NCI-H2196 (cell line): ENCODE measurements around the gene TRPV5.

ENCODE experiments used
- DNase-seq: peaks from one replicate; lab custom pipeline; 2025; ENCODE audit not compliant: unreplicated experiment; lab: John Stamatoyannopoulos, UW

TRPV5 gene

GRCh38 chr7:142910031-142910433 lies 23.5 kb downstream of the TRPV5 start:
- no peak for DNase-seq

DNA sequence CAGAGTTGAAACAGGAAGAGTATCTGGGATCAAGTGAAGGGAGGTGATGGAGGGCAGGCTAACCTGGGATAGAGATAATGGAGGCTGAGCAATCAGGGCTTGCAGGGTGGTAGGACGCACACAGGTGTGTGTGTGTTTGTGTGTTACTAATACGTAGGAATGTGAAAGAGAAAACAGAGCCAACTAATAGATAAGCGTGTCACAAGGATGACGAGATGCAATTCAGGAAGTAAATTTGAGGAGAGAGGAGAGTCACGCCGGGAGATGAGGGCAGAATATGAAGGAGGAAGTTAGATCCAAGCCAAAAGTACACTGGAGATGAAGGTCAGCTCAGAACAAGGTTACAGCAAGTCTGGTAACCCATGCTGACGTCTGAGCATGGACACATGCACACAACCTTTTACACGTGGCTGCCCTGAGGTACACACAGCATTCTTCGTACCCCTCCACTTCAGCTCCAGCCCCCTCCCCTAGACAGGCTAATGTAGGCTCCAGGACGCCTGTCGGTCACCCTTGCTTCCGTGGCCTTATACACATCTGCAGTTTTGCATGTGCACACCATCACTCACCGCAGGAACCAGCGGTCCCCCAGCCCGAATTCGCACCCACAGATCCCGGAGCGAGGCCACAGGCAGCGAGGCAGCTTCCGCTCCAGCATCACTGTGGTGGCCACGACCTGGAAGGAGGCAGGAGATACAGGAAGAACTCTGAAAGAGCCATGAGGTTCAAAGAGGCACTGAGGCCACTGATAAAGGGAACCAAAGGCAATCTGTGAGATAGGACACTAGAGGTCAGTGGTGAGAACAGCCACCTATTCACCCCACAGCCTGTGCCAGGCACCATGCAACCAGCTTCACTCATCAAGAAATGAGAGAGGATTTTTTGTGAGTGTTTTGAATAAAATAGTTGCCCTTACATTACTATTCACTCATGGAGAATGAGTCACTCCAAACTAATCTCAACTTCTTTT lies 24.3 kb downstream of the TRPV5 start:
- no peak for DNase-seq

- no peak for DNase-seq
These were observed 25.3 kb downstream of the TRPV5 start for GRCh38 chr7:142908290-142908689.

DNA sequence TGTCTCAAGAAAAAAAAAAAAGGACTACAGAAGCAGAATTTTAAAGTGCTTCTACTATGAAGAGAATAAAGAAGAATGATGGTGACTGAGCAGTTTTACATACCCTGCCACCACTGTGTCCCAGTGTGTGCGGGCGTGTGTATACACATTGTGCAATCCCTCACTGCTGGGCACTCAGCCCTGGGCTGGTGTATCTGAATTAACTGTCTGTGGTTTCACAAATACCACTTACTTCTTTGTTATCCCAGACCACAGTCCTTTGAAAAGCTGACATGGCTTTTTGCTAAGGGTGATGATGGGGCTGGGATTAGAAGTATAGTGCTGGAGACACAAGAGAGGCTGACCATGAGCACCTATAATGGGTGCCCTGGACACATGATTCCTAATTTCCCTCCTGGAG lies 26.9 kb downstream of the TRPV5 start:
- DNase-seq: no peak

- DNase-seq: no peak
These were observed 27.8 kb downstream of the TRPV5 start for GRCh38 chr7:142905759-142906158.

GRCh38 chr7:142904128-142904527 lies 29.4 kb downstream of the TRPV5 start:
- DNase-seq: no peak

DNA sequence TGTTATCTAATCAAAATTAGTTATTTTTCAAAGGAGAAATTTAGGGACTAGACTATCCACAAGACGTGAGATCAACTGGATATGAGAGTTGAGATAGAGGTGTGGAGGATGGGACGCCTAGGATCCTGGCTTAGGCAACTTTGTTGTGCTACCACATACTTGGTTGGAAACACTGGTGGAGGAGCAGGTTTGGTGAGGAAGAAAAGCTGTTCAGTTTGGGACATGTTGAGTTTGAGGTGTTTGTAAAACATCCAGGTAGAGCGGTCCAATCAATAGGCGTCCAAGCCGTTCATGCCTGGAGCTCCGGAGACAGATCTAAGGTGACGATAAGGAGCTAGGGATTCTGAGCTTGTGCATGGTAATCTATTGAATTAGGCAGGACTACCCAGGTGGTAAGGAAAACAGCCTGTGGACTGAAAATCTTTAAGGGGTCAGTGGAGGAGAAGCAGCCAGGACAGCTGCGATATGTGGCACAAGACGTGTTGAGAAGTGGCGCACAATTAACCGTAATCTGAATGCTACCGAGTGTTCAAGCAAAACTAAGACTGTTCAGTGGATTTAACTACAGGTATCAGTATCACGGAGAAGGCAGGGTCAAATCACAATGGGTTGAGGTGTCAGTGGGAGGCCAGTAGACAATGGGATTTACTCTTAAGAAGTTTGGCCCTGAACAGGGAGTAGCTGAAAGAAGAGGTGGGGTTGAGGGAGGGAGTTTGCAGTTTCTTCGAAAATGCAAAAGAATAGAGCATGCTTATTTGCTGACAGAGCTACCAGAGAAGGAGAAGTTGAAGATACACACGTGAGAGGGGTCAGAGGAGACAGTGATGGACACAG lies 31.9 kb downstream of the TRPV5 start:
- no peak for DNase-seq

DNA sequence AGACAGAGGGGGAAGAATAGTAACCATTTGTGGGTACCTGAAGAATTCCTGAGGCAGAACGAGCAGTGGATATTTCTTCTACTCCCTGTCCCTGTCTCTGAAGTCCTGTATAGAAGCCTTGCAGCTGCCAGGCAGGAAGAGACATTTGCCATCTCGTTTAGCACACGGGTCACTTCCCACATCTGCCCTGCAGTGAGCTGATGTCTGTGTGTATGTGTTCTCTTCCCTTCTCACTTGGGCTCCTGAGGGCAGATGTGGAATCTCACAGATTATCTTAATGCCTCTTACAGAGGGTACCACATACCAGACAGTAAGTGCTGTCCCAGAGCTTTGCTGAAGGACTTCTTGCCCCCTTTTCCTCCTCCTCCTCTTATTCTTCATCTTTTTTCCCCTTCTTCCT lies 33.9 kb downstream of the TRPV5 start:
- no peak for DNase-seq

DNA sequence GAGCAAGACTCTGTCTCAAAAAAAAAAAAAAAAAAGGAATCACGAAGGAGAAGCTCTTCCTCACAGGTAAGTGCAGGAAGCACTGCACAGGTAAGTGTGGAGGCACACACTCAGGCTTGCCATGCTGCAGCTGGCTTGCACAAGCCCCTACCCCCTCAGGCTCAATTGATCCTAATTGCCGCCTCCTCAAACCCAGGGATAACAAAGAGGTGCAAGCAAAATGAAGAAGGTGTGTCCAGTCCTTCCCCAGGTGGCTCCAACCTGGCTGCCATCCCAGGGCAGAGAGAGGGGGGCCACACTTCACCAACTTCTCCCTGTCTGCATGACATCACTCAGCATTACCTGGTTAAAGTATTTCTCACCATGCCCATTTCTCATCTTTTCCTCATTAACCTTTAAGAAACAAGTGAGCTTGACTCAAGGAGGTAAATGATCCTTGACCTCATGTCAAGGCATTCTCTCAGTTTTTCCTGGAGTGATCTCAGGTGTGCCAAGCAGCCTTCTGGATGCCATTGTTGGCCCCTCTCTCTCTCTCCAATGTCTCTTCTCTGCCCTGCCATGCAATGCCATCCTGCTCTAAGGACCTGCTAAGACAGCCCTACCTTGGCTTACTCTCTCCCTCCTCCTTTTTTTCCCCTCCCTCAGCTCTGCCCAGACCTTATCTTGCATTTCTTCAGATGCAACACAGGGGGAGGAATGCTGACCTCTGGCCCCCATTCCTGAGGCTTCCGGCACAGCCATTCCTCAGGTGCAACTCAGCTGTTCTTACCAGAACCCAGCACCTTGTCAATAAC lies 35.0 kb downstream of the TRPV5 start:
- DNase-seq: no peak

DNA sequence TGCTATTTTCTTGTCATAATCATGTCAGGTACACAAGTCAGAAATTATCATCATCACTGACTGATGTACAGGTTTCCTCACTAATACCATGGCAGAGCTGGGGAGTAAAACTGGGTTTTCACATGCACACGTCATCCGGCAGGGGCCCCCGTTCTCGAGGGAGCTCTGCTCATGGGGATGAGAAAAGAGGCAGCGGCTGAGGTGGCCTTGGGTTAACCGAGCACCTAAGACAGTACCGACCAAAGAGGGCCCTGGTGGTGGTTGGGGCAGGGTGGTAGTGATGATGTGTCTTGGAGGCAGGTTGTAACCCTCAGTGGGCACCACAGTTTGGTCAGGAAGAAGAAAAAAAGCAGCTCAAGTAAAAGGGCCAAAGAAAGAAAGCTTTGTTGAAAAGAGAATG lies 35.9 kb downstream of the TRPV5 start:
- no peak for DNase-seq

DNA sequence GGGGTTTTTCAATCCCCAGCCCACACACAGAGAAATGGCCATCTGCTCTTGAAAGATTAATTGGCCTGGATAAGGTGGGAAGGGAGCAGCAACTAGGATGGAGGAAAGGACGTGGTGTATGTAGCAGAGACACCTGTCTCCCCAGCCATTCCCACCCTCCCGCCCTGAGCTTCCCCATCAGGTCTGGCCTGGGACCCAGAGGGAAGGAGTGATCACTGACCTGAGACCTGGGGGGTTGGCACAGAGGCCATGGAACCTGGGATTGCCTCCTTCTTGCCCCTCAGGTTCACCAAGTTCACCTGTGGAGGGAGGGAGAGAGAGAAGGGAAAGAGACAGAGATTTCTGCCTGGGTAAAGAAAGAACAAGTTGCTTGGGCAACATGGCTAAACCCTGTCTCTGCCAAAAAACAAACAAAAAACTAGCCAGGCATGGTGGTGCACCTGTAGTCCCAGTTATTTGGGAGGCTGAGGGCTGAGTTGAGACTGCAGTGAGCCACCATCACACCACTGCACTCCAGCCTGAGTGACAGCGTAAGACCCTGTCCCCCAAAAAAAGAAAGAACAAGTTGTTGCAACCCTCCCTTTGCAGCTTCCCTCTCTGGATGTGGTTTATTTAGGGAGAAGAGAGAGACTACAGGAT lies 36.7 kb downstream of the TRPV5 start:
- DNase-seq: no peak

- no peak for DNase-seq
These were observed 37.4 kb downstream of the TRPV5 start for GRCh38 chr7:142896151-142896550.

GRCh38 chr7:142894985-142895593 lies 38.5 kb downstream of the TRPV5 start:
- DNase-seq: no peak

GRCh38 chr7:142894112-142894984 lies 39.2 kb downstream of the TRPV5 start:
- DNase-seq: no peak

- no peak for DNase-seq
These were observed 40.6 kb downstream of the TRPV5 start for GRCh38 chr7:142892951-142893350.

DNA sequence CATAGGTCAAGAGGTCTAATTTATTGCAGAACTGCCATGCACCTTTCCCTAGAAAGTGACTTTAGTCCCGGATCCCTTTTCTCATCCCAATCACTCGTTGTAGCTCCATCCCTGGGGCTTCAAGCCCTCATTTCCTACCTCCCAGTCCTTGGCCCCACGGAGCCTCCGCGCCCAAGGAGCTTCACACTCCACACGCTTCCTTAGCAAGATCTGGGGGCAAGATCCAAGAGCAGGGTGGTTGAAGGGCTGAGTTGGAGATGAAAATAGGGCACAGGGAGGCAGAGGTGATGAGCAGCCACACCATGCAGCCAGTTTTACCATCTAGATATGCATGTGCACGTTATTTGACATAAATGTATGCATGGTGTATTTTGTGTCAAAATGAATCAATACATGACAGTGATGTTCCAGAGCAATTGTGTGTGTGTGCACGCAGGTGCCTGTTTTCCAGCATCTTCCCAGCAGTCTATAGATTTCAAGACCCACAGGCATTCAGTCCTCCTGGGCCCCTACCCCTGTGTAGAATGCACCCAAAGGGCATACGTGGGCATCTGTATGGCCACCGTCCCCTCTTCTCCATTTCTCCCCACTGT lies 42.0 kb downstream of the TRPV5 start:
- no peak for DNase-seq

DNA sequence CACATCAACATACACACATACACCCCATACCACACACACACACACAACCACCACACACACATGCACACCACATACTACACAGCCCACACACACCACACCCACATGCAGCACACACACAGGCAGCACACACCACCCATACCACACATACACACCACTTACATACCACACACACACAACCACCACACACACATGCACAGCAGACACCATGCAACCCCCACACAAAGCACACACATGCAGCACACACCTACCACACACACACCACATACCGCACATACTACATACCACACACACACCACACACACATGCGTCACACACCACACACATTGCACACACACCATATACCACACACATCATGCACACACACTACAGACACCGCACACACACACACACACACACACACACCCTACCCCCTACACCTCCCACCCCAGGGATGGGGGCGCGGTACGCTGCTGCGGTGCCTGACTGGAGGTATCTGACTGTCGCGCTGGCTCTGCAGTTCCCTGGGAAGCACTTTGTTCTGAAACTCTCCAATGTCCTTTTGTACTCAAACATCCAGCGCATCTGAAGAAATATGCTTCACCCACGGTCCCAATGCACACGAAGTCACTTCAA lies 42.6 kb downstream of the TRPV5 start:
- DNase-seq: no peak

DNA sequence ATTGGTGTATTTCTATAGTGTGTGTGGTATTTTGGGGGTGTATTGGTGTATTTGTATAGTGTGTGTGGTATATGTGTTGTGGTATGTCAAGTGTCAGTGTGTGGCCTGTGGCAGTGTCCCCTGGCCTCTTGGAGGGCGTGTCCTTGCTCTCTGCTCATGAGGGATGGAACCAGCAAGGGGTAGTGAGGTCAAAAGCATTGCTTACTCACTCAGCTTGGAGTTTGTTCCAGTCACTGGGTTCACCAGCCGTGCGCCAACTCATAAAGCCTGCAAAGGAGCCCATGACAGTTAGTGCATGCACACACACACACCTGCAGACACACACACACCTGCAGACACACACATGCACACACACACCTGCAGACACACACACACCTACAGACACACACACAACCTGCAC lies 43.7 kb downstream of the TRPV5 start:
- no peak for DNase-seq
